RPMI8226 (cell line): ENCODE data around the gene SLC25A27.

ENCODE experiments used
- DNase-seq: peaks from one replicate; pipeline ENCODE4 v3.0.0-alpha.2; 2015

Gene SLC25A27

DNA sequence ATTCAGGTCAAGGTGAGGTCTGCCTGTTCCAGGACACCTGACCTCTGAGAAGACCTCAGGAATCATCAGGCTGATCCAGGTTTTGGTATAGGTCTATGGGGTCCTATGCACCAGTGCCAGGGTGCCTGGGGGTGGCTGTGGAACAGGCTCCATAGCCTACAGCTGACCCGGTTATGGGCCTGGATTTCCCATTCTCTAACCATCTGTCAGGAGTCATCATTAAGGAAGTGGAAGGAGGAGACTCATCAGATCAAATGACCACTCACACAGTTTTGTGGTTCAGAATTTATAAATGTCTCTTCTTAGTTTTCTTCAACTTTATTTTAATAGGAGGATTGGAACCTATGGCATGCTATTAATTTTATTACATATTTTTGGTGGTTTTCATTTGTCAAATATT is 67.6 kb downstream of the SLC25A27 start:
- no peak for DNase-seq
